ENCODE results near the gene LRTM2.
A peak's percentile ranks its signal among the peaks of the same experiment; 100 is the strongest.

The LRTM2 gene

GRCh38 chr12:1811948-1812291 lies 8.4 kb upstream of the LRTM2 start:
- POLR2A ChIA-PET: no interaction called here
- DNase-seq: no peak
- no peaks in the 10 kb centered on the region for H3K9me3 ChIP-seq (ENCODE audit: control extremely low read depth in 1 of 5, control insufficient read depth in 4 of 5, insufficient read depth in 2 of 5, low read depth in 1 of 5, low read length in 4 of 5)
- CTCF ChIA-PET: interaction anchor here (1.4 kb wide), 1 partner anchor 110 kb away, joined by 3 read pairs; no protein-coding TSS in a partner anchor
- H3K27ac ChIP-seq (ENCODE audit: insufficient read depth in 1 of 2, low read depth in 1 of 2, low read length in 2 of 2, poor library complexity in 1 of 2, severe bottlenecking in 2 of 2): no peak overlapping the region
- H3K4me1 ChIP-seq (ENCODE audit: control extremely low read depth in 1 of 4, control insufficient read depth in 4 of 4, insufficient read depth in 4 of 4, low read length in 3 of 4): peaks cover 0 to 36% (median 8%) of the 10 kb centered on the region in 4 experiments
- no peak overlapping the region for H3K4me3 ChIP-seq (ENCODE audit: control insufficient read depth in 1 of 7, extremely low read depth in 1 of 7, insufficient read depth in 4 of 7, low read depth in 2 of 7, low read length in 6 of 7)
- no peaks in the 10 kb centered on the region for H3K36me3 ChIP-seq (ENCODE audit: control insufficient read depth in 4 of 4, insufficient read depth in 4 of 4, low read length in 3 of 4)
- H3K27me3 ChIP-seq (replicated peaks in 2 of 5; ENCODE audit: control insufficient read depth in 4 of 5, insufficient read depth in 5 of 5, low read length in 4 of 5): peaks cover 0 to 3% (median 0%) of the 10 kb centered on the region in 5 experiments
- 95% methylated on average over 6 of the region's 6 CpGs for WGBS (ENCODE audit: insufficient coverage)

GRCh38 chr12:1812650-1813302 lies 7.6 kb upstream of the LRTM2 start:
- Histone ChIP-seq H3K27me3 (replicated peaks in 2 of 5; ENCODE audit: control insufficient read depth in 4 of 5, insufficient read depth in 5 of 5, low read length in 4 of 5) (peaks cover 0 to 3% (median 0%) of the 10 kb centered on the region in 5 experiments), H3K9me3 (ENCODE audit: control extremely low read depth in 1 of 5, control insufficient read depth in 4 of 5, insufficient read depth in 2 of 5, low read depth in 1 of 5, low read length in 4 of 5) (no peaks in the 10 kb centered on the region), H3K4me1 (ENCODE audit: control extremely low read depth in 1 of 4, control insufficient read depth in 4 of 4, insufficient read depth in 4 of 4, low read length in 3 of 4) (peaks cover 0 to 36% (median 8%) of the 10 kb centered on the region in 4 experiments), H3K4me3 (ENCODE audit: control insufficient read depth in 1 of 7, extremely low read depth in 1 of 7, insufficient read depth in 4 of 7, low read depth in 2 of 7, low read length in 6 of 7) (peak overlapping the region in 1 of 7 experiments; percentile 31), H3K27ac (ENCODE audit: insufficient read depth in 1 of 2, low read depth in 1 of 2, low read length in 2 of 2, poor library complexity in 1 of 2, severe bottlenecking in 2 of 2) (no peak overlapping the region), H3K36me3 (ENCODE audit: control insufficient read depth in 4 of 4, insufficient read depth in 4 of 4, low read length in 3 of 4) (no peaks in the 10 kb centered on the region)
- DNase-seq: peak in 2 of 3 donors; percentile 66 to 72
- POLR2A ChIA-PET: interaction anchor here (0.6 kb wide), 1 partner anchor 118 kb away, joined by 3 read pairs; no protein-coding TSS in a partner anchor
- 67% methylated on average over 16 of the region's 17 CpGs for WGBS (ENCODE audit: insufficient coverage)
- CTCF ChIA-PET: interaction anchor here (1.4 kb wide), 1 partner anchor 109 kb away, joined by 3 read pairs; no protein-coding TSS in a partner anchor

DNA sequence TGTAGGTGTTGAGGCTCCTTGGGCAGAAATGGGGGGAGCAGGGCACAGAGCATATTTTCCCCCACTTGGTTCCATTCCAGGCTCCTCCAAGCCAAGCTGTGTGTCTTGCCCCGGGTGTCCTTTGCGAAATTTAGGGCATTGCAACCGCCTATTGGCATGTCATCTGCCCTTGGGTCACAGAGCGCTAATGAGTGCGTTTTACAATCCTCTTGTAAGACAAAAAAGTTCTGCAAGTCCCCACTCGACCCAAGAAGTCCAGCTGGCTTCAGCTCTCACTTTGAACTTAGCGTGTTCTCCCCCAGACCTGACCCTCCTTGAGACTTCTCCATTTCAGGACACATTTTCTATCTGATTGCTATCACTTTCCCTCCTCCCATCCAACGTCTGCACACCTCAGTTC lies 6.1 kb upstream of the LRTM2 start:
- POLR2A ChIA-PET: no interaction called here

GRCh38 chr12:1815108-1815507 lies 5.3 kb upstream of the LRTM2 start:
- no peak overlapping the region for H3K4me3 ChIP-seq (ENCODE audit: control insufficient read depth in 1 of 7, extremely low read depth in 1 of 7, insufficient read depth in 4 of 7, low read depth in 2 of 7, low read length in 6 of 7)
- CTCF ChIA-PET: interaction anchor here (0.9 to 1.0 kb wide), 2 partner anchors 41 to 124 kb away, joined by 3 read pairs; no protein-coding TSS in a partner anchor
- H3K4me1 ChIP-seq (ENCODE audit: control extremely low read depth in 1 of 4, control insufficient read depth in 4 of 4, insufficient read depth in 4 of 4, low read length in 3 of 4): peaks cover 0 to 27% (median 9%) of the 10 kb centered on the region in 4 experiments
- WGBS (ENCODE audit: insufficient coverage): 96% methylated on average over 3 of the region's 3 CpGs
- H3K27ac ChIP-seq (ENCODE audit: insufficient read depth in 1 of 2, low read depth in 1 of 2, low read length in 2 of 2, poor library complexity in 1 of 2, severe bottlenecking in 2 of 2): no peak overlapping the region
- DNase-seq: no peak
- no peaks in the 10 kb centered on the region for H3K36me3 ChIP-seq (ENCODE audit: control insufficient read depth in 4 of 4, insufficient read depth in 4 of 4, low read length in 3 of 4)
- POLR2A ChIA-PET: no interaction called here
- H3K27me3 ChIP-seq (replicated peaks in 2 of 5; ENCODE audit: control insufficient read depth in 4 of 5, insufficient read depth in 5 of 5, low read length in 4 of 5): peaks cover 0 to 16% (median 10%) of the 10 kb centered on the region in 5 experiments
- H3K9me3 ChIP-seq (ENCODE audit: control extremely low read depth in 1 of 5, control insufficient read depth in 4 of 5, insufficient read depth in 2 of 5, low read depth in 1 of 5, low read length in 4 of 5): no peaks in the 10 kb centered on the region

More for the DNA sequence above, 6.1 kb upstream of the LRTM2 start:
- Histone ChIP-seq H3K36me3 (ENCODE audit: control insufficient read depth in 4 of 4, insufficient read depth in 4 of 4, low read length in 3 of 4) (no peaks in the 10 kb centered on the region), H3K27me3 (replicated peaks in 2 of 5; ENCODE audit: control insufficient read depth in 4 of 5, insufficient read depth in 5 of 5, low read length in 4 of 5) (peaks cover 0 to 8% (median 2%) of the 10 kb centered on the region in 5 experiments), H3K9me3 (ENCODE audit: control extremely low read depth in 1 of 5, control insufficient read depth in 4 of 5, insufficient read depth in 2 of 5, low read depth in 1 of 5, low read length in 4 of 5) (no peaks in the 10 kb centered on the region), H3K4me1 (ENCODE audit: control extremely low read depth in 1 of 4, control insufficient read depth in 4 of 4, insufficient read depth in 4 of 4, low read length in 3 of 4) (peaks cover 0 to 33% (median 8%) of the 10 kb centered on the region in 4 experiments), H3K27ac (ENCODE audit: insufficient read depth in 1 of 2, low read depth in 1 of 2, low read length in 2 of 2, poor library complexity in 1 of 2, severe bottlenecking in 2 of 2) (no peak overlapping the region), H3K4me3 (ENCODE audit: control insufficient read depth in 1 of 7, extremely low read depth in 1 of 7, insufficient read depth in 4 of 7, low read depth in 2 of 7, low read length in 6 of 7) (no peak overlapping the region)
- WGBS (ENCODE audit: insufficient coverage): 93% methylated on average over 7 of the region's 8 CpGs
- no peak for DNase-seq
- CTCF ChIA-PET: interaction anchor here (0.7 to 1.3 kb wide), 3 partner anchors 11 to 59 kb away, joined by 3 to 6 read pairs (median 3); no protein-coding TSS in a partner anchor

DNA sequence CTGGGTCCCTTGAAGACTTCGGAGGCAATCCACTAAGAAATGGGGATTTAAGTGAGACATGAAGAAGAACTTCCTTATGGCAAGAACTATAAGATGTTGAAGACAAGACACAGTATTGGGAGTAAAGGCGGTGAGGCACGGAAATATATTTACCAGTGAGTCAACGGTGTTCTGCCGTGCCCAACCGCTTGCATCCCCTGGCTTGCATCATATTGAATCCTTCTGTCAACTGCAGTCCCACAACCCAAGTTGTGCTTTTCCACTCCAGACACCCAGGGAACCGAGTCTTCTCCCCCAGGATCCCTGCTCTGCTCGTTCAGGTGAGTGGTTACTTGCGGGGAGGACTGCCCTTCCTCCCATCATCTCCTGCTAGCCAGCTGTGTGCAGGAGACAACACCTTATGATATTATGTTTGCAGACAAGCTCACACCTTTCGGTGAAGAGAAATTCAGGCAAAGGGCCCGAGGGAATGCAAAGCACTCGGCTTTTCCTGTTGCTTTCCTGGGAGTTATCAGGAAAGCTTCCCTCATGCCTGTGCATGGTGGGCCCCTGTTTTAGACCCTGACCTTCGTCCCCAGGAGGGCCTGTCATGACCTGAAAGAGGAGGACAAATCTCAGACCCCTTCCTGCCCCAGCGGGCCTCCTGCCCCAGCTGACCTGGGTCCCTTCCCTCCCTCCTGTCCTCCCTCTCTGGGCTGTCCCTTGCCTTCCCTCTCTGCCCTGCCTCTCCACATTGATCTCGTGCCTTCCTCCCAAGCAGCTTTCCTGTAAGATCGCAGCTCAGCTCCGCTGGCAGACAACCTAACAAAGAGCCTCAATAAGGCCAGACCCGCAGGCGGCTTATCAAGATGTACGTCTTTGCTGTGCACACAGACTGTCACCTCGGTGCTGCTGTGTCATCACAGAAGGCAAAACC lies 4.3 kb upstream of the LRTM2 start:
- Histone ChIP-seq H3K9me3 (ENCODE audit: control extremely low read depth in 1 of 5, control insufficient read depth in 4 of 5, insufficient read depth in 2 of 5, low read depth in 1 of 5, low read length in 4 of 5) (no peaks in the 10 kb centered on the region), H3K27me3 (replicated peaks in 2 of 5; ENCODE audit: control insufficient read depth in 4 of 5, insufficient read depth in 5 of 5, low read length in 4 of 5) (peaks cover 0 to 26% (median 14%) of the 10 kb centered on the region in 5 experiments), H3K4me1 (ENCODE audit: control extremely low read depth in 1 of 4, control insufficient read depth in 4 of 4, insufficient read depth in 4 of 4, low read length in 3 of 4) (peaks cover 0 to 27% (median 13%) of the 10 kb centered on the region in 4 experiments), H3K36me3 (ENCODE audit: control insufficient read depth in 4 of 4, insufficient read depth in 4 of 4, low read length in 3 of 4) (no peaks in the 10 kb centered on the region), H3K27ac (ENCODE audit: insufficient read depth in 1 of 2, low read depth in 1 of 2, low read length in 2 of 2, poor library complexity in 1 of 2, severe bottlenecking in 2 of 2) (no peak overlapping the region), H3K4me3 (ENCODE audit: control insufficient read depth in 1 of 7, extremely low read depth in 1 of 7, insufficient read depth in 4 of 7, low read depth in 2 of 7, low read length in 6 of 7) (no peak overlapping the region)
- DNase-seq: no peak
- POLR2A ChIA-PET: no interaction called here
- CTCF ChIA-PET: interaction anchor here (0.7 kb wide), 1 partner anchor 17 kb away, joined by 3 read pairs; no protein-coding TSS in a partner anchor
- WGBS (ENCODE audit: insufficient coverage): 94% methylated on average over 20 of the region's 21 CpGs

GRCh38 chr12:1816730-1817348 lies 3.5 kb upstream of the LRTM2 start:
- Histone ChIP-seq H3K27me3 (replicated peaks in 2 of 5; ENCODE audit: control insufficient read depth in 4 of 5, insufficient read depth in 5 of 5, low read length in 4 of 5) (peaks cover 0 to 33% (median 20%) of the 10 kb centered on the region in 5 experiments), H3K36me3 (ENCODE audit: control insufficient read depth in 4 of 4, insufficient read depth in 4 of 4, low read length in 3 of 4) (no peaks in the 10 kb centered on the region), H3K27ac (ENCODE audit: insufficient read depth in 1 of 2, low read depth in 1 of 2, low read length in 2 of 2, poor library complexity in 1 of 2, severe bottlenecking in 2 of 2) (no peak overlapping the region), H3K9me3 (ENCODE audit: control extremely low read depth in 1 of 5, control insufficient read depth in 4 of 5, insufficient read depth in 2 of 5, low read depth in 1 of 5, low read length in 4 of 5) (no peaks in the 10 kb centered on the region), H3K4me1 (ENCODE audit: control extremely low read depth in 1 of 4, control insufficient read depth in 4 of 4, insufficient read depth in 4 of 4, low read length in 3 of 4) (peaks cover 0 to 24% (median 10%) of the 10 kb centered on the region in 4 experiments), H3K4me3 (ENCODE audit: control insufficient read depth in 1 of 7, extremely low read depth in 1 of 7, insufficient read depth in 4 of 7, low read depth in 2 of 7, low read length in 6 of 7) (no peak overlapping the region)
- CTCF ChIA-PET: interaction anchor here (0.7 kb wide), 1 partner anchor 16 kb away, joined by 3 read pairs; no protein-coding TSS in a partner anchor
- DNase-seq: no peak
- 95% methylated on average over 6 of the region's 9 CpGs for WGBS (ENCODE audit: insufficient coverage)
- POLR2A ChIA-PET: no interaction called here
